COLO668 (cell line): Measurements from ENCODE around the gene PTPRM.

ENCODE experiments used
- DNase-seq: peaks from one replicate; lab custom pipeline; 2025; ENCODE audit not compliant: unreplicated experiment; lab: John Stamatoyannopoulos, UW

Gene PTPRM

GRCh38 chr18:7980136-7980535 lies 413.0 kb downstream of the PTPRM start:
- DNase-seq = no peak

GRCh38 chr18:7980656-7981055 lies 413.5 kb downstream of the PTPRM start:
- DNase-seq = no peak

GRCh38 chr18:7982216-7982615 lies 415.1 kb downstream of the PTPRM start:
- DNase-seq = no peak

- DNase-seq = no peak
Measured at GRCh38 chr18:7987284-7987976, 420.3 kb downstream of the PTPRM start.

GRCh38 chr18:7990670-7991069 lies 423.6 kb downstream of the PTPRM start:
- no peak for DNase-seq

- no peak for DNase-seq
Measured at GRCh38 chr18:8001711-8002301, 434.7 kb downstream of the PTPRM start.

GRCh38 chr18:8003878-8004675 lies 437.0 kb downstream of the PTPRM start:
- DNase-seq = no peak

- DNase-seq = no peak
Measured at GRCh38 chr18:8004792-8005191, 437.7 kb downstream of the PTPRM start.

GRCh38 chr18:8005870-8006569 lies 438.9 kb downstream of the PTPRM start:
- DNase-seq = no peak

GRCh38 chr18:8006979-8007378 lies 439.9 kb downstream of the PTPRM start:
- DNase-seq = no peak

- DNase-seq = peak; percentile 28
Measured at GRCh38 chr18:8008033-8008432, 440.9 kb downstream of the PTPRM start.

GRCh38 chr18:8011361-8011760 lies 444.2 kb downstream of the PTPRM start:
- DNase-seq = no peak

GRCh38 chr18:8011906-8012305 lies 444.8 kb downstream of the PTPRM start:
- DNase-seq = no peak

- no peak for DNase-seq
Measured at GRCh38 chr18:8018701-8019331, 451.7 kb downstream of the PTPRM start.

GRCh38 chr18:8019600-8019999 lies 452.5 kb downstream of the PTPRM start:
- no peak for DNase-seq

GRCh38 chr18:8020132-8020846 lies 453.2 kb downstream of the PTPRM start:
- DNase-seq = no peak

GRCh38 chr18:8029061-8029460 lies 461.9 kb downstream of the PTPRM start:
- peak; percentile 70 for DNase-seq

- DNase-seq = no peak
Measured at GRCh38 chr18:8029731-8030130, 462.6 kb downstream of the PTPRM start.

- DNase-seq = no peak
Measured at GRCh38 chr18:8030201-8030600, 463.1 kb downstream of the PTPRM start.

GRCh38 chr18:8031496-8031895 lies 464.4 kb downstream of the PTPRM start:
- DNase-seq = no peak
